Measurements from ENCODE around the gene NECAB2.

NECAB2 gene

GRCh38 chr16:83952940-83953795, 14.9 kb upstream of the NECAB2 start, which contains the start of gene OSGIN1:
Gene OSGIN1 (plus strand): TSS chr16:83953240. CDS start chr16:83957672, 4,432 bp downstream.
- peak; percentile 95 for DNase-seq

DNA sequence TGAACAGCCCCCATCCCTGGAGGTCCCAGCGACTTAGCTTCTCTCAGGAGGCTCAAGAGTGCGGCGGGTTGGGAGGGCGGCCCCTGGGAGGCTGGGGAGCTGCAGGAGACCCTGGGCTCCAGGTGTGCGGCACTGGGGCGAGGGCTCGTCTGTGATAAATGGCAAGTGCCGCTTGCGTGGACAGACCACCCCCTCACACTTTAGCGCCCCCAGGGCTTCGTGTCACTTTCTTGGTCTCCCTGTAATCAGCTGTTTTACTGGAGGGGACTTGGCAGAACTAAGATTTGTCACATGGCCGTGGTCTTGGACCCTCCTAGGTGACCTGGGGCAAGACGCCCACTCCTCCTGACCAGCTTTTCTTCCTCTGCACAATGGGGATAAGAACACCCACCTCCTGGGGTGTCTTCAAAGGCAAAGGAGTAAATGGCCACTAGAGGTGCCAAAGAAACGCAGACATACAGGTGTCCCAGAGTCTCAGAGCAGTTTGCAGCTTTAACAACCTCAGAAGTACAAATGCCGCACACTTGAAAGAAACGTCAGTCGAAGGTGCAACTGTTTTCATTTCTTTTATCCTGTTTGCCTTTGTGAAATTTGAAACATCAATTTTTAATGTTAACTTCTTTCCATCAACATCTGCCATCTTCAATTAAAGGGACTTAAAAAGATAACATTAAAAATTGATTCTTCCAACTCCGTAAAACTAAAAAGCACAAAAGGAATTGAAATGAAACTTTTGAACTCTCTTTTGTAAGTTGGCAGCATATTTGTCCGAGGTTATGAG, 14.1 kb upstream of the NECAB2 start:
- DNase-seq = peak; percentile 75

DNA sequence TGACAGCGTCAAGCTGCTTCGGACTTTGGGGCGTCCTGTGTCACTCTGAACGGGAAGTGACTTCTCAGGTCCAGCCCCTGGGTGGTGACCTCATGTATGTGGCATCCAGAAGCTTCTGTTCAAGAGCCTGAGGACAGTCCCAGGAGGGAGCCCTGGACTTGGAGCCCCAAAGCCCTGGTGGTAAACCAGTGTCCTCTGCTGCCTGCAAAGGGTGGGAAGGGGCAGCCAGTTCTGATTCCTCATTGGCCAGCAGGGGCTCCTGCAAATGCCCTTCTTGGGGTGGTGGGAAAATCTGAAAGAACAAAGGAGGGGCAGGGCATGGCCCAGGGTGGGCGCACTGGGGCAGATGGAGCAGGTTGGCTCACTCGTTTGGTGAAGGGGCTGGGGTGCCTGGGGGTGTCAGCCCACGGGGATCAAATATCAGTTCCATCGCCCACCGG, 13.4 kb upstream of the NECAB2 start:
- DNase-seq = peak; percentile 20

GRCh38 chr16:83955218-83956130, 12.6 kb upstream of the NECAB2 start:
- DNase-seq = no peak

DNA sequence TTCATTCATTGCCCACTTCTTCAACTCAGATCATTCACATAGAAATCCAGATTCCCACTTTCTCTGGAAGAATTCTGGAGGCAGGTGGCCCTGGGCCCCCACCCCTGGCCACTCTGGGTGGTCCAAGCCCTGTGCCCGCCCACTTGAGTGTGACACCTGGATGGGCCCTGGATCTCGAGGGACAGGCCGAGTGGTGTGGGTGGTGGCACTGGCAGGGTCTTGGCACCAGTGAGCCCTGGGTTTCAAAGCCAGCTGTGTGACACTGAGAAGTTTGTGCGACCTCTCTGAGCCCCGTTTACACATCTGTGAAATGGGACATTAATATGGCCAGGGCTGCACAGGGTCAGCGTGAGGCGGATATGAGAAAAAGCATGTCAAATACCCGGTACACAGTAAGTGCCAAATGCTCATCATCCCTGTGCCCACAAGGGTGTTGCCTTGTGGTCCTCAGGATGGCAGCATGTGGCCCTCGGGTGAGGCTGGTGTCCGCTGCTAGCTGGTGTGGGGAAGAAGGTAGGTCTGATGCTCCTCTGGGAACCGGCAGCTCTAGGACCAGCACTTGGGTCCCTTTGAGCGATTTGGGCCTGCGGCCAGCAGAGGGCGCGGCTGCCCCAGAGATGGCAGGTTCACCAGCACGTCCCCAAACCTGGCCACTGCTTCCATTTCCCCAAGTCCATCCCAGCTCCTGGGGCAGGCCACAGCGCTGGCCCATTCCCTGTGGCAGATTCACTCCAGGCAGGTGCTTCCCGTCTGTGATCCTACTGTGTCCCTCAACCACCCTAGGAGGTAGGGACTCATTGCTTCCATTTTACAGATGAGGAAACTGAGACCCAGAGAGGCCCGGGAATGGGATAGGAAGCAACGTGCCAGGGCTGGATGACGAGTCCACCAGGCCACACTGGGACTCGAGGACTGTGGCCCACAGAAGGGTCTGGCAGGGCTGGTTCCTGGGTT, 11.4 kb upstream of the NECAB2 start:
- peak; percentile 85 for DNase-seq

DNA sequence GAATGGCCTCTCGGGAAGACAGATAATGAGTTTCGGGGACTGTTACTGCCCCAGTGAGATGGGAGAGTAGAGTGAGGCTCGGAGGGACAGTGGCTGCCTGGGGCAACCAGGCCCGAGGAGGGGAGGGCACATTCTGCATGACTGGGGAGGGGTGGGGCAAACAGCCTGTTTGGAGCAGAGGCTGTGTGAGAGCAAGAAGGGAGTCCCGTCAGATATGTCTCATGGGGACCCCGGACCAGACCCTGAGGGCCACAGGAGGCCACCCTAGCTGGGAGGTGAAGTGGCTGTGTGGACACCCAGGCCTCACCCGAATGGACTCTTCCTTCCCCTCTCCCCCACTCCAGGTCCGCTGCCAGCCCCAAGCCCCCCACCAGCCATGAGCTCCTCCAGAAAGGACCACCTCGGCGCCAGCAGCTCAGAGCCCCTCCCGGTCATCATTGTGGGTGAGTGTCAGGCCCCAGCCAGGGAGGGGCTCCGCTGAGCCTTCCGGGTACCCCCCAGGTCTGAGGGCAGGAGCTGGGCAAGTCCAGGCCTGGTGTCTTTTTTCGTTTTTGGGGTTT, 10.7 kb upstream of the NECAB2 start:
- DNase-seq = no peak

GRCh38 chr16:83958137-83958845, 9.8 kb upstream of the NECAB2 start:
- no peak for DNase-seq

GRCh38 chr16:83958846-83959565, 9.0 kb upstream of the NECAB2 start:
- no peak for DNase-seq

- no peak for DNase-seq
Measured at GRCh38 chr16:83959656-83960434, 8.2 kb upstream of the NECAB2 start.

GRCh38 chr16:83960521-83961249, 7.4 kb upstream of the NECAB2 start:
- no peak for DNase-seq

DNA sequence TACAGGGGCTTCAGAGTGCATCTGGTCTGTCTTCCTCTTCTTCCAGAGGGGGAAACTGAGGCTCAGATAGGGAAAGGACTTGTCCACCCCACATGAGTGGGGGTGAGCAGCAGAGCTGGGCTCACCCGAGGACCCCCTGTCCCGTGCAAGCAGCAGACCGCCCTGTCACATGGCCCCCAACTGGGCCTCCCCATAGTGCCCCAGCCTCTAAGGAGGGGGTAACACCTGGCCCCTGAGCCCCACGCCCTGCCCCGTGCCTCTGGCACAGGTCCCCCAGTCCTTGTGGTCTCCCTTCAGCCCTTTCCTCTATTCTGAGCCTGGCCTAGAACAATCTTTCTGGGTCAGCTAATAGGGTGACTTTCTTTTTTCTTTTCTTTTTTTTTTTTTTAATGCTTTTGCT, 6.5 kb upstream of the NECAB2 start:
- no peak for DNase-seq

DNA sequence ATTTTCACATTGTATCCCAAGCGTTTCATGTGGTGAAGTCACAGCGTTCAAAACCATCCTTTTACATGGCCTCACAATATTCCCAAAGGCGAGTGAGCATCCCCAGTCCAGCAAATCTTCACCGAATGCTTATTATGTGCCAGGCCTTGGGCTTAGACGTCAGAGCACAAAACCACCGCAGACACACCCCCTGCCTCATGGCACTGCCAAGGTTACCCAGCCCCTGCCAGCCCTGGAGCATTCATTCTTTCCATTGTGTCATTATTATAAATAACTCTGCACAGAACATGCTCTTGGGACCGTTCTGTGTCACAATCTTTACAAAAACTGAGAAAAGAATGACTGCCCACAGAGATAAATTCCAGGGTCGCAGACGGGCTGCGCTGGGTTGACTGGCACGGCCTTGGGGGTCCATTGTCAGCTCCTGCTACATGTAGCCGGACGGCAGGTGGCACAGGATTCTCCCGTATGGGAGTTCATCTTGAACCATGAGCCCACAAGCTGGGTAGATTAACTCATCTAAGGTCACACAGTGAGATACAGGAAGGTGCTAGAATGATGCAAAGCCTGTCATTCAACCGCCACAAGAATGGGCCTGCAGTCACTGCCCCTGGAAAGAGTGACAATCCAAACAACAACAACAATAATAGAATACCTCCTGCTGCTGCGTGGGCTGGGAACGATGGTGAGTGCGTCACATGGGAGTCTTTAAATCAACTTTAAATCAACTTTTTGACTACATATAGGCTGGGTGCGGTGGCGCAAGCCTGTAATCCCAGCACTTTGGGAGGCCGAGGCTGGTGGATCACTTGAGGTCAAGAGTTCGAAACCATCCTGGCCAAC, 4.5 kb upstream of the NECAB2 start:
- DNase-seq = no peak

DNA sequence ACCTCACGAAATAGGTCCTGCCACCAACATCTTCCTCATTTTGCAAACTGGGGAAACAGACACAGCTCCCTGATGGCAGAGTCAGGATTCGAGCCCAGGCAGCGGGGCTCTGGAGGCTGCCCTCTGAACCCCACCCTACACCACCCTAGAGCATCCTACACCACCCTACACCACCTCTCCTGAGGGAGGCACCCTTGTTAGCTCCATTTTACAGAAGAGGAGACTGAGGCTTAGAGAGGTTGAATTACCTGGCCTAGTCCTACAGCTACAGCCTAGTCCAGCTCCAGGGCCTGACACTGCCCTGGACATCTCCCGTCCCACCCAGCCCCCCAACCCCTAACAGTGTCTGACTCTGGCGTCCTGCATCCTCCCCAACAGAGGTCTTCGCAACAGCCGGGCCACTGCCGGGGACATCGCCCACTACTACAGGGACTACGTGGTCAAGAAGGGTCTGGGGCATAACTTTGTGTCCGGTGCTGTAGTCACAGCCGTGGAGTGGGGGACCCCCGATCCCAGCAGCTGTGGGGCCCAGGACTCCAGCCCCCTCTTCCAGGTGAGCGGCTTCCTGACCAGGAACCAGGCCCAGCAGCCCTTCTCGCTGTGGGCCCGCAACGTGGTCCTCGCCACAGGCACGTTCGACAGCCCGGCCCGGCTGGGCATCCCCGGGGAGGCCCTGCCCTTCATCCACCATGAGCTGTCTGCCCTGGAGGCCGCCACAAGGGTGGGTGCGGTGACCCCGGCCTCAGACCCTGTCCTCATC, 3.2 kb upstream of the NECAB2 start:
- no peak for DNase-seq

GRCh38 chr16:83965444-83966152, 2.4 kb upstream of the NECAB2 start:
- no peak for DNase-seq

DNA sequence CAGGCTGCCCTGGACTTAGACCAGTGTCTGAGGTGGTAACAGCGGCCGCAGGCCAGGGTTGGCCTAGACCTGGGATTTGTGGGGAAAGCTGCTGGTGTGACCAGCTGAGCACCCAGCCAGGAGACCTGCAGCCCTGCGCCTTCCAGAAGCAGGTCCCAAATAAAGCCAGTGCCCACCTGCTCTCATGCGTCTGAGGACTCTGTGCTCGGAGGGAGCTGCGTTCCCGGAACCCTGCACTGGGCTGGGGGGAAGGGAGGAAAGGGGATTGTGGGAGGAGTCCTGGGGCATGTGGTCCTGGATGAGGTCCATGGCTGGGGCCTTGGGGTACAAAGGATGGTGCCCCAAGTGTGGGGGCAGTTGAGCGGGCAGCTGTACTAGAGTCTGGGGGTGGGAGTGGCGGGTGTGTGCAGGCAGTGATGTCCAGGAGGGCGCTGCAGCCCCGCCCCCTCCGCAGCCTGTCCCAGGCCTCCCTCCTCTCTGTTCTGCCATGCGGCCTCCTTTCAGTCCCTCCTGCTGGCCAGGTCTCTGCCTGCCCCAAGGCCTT, 1.8 kb upstream of the NECAB2 start:
- no peak for DNase-seq

DNA sequence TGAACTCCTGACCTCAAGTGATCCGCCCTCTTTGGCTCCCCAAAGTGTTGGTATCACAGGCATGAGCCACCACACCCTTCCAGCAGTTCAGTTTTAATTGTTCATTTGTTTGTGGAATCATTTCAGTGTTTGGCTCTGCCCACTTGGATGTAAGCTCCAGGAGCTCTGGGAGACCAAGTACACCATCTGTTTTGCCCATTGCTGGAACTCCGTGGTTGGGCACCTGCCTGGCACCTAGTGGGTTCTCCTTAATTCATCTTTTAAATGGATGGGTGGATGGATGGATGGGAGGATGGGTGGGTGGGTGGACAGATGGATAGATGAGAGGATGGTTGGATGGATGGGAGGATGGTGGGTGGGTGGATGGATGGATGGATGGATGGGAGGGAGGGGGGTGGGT, 953 bp upstream of the NECAB2 start:
- DNase-seq = no peak
